BLaER1 (cell line): ENCODE data around the gene TYROBP.
"Not testable (repeated sequence)": the region's sequence is repeated elsewhere in the genome, so short reads cannot be mapped to it uniquely, and the experiment has no call there.

Experiments
- H3K27ac ChIP-seq: shearing (Covaris generic); formaldehyde crosslinking; 2 replicates; pipeline ENCODE4 v1.8.1; 2022
- H3K27me3 ChIP-seq: shearing (Covaris generic); formaldehyde crosslinking; 2 replicates; pipeline ENCODE4 v1.8.1; 2022
- H3K36me3 ChIP-seq: shearing (Covaris generic); formaldehyde crosslinking; 2 replicates; pipeline ENCODE4 v1.8.1; 2022
- H3K4me1 ChIP-seq: shearing (Covaris generic); formaldehyde crosslinking; 2 replicates; pipeline ENCODE4 v1.8.1; 2022
- H3K4me2 ChIP-seq: shearing (Covaris generic); formaldehyde crosslinking; 2 replicates; pipeline ENCODE4 v1.8.1; 2022
- H3K4me3 ChIP-seq: shearing (Covaris generic); formaldehyde crosslinking; 2 replicates; pipeline ENCODE4 v1.8.1; 2022
- H3K9ac ChIP-seq: shearing (Covaris generic); formaldehyde crosslinking; 2 replicates; pipeline ENCODE4 v1.8.1; 2022
- H3K9me3 ChIP-seq: shearing (Covaris generic); formaldehyde crosslinking; 2 replicates; pipeline ENCODE4 v1.8.1; 2022
- H4K20me1 ChIP-seq: shearing (Covaris generic); formaldehyde crosslinking; 2 replicates; pipeline ENCODE4 v1.8.1; 2022
- Cebpa-rat ChIP-seq: shearing (Covaris generic); IDR thresholded peaks from 2 replicates; pipeline ENCODE4 v1.8.1; 2022

Gene TYROBP

GRCh38 chr19:35908010-35908441 lies at the start of gene TYROBP:
Gene TYROBP, minus strand, starts transcription at chr19:35908295. Its CDS starts 67 bp downstream, at chr19:35908228.
- Histone ChIP-seq H3K9me3 (no peaks in the 10 kb centered on the region), H3K27ac (peak within 1 kb of the TSS; percentile 98), H3K9ac (peak within 1 kb of the TSS; percentile 58; the same call in 1 of the 2 replicates), H3K27me3 (no peaks in the 10 kb centered on the region), H3K4me1 (peaks cover 85% of the 10 kb centered on the region), H3K4me2 (peak within 1 kb of the TSS; percentile 98), H3K36me3 (no peaks in the 10 kb centered on the region), H3K4me3 (0 out of 2 replicates have a peak within 1 kb of the TSS, but pooled peaks have one; percentile 3), H4K20me1 (no peaks in the 10 kb centered on the region)
- no peak for TF ChIP-seq Cebpa-rat

- H3K4me2 ChIP-seq, H3K36me3 ChIP-seq, H4K20me1 ChIP-seq, H3K27me3 ChIP-seq, H3K9me3 ChIP-seq, H3K27ac ChIP-seq, H3K4me3 ChIP-seq, H3K9ac ChIP-seq: not testable (repeated sequence)
- peaks cover 21% of the 10 kb centered on the region for H3K4me1 ChIP-seq
Observed at GRCh38 chr19:35957411-35957810, 49.3 kb upstream of the TYROBP start.

GRCh38 chr19:35955881-35956634 lies 48.0 kb upstream of the TYROBP start:
- H4K20me1 ChIP-seq: no peaks in the 10 kb centered on the region
- H3K9me3 ChIP-seq: peaks cover 7% of the 10 kb centered on the region
- no peaks in the 10 kb centered on the region for H3K36me3 ChIP-seq
- H3K4me2 ChIP-seq: no peak overlapping the region
- H3K27ac ChIP-seq: no peak overlapping the region
- TF ChIP-seq Cebpa-rat: no peak
- no peaks in the 10 kb centered on the region for H3K27me3 ChIP-seq
- no peak overlapping the region for H3K4me3 ChIP-seq
- no peak overlapping the region for H3K9ac ChIP-seq
- peaks cover 25% of the 10 kb centered on the region for H3K4me1 ChIP-seq

GRCh38 chr19:35949131-35949530 lies 41.0 kb upstream of the TYROBP start:
- Histone ChIP-seq H3K9ac (no peak overlapping the region), H3K27me3 (no peaks in the 10 kb centered on the region), H3K36me3 (no peaks in the 10 kb centered on the region), H3K27ac (no peak overlapping the region), H3K4me1 (peaks cover 29% of the 10 kb centered on the region), H4K20me1 (peaks cover 10% of the 10 kb centered on the region; the same call in 1 of the 2 replicates), H3K9me3 (no peaks in the 10 kb centered on the region), H3K4me3 (no peak overlapping the region), H3K4me2 (no peak overlapping the region)
- TF ChIP-seq Cebpa-rat: no peak

- Histone ChIP-seq H3K9ac (no peak overlapping the region), H3K4me2 (no peak overlapping the region), H3K27me3 (no peaks in the 10 kb centered on the region), H3K36me3 (no peaks in the 10 kb centered on the region), H3K4me1 (0 out of 2 replicates have a peak, but pooled peaks cover 8% of the 10 kb centered on the region), H3K4me3 (no peak overlapping the region), H3K27ac (no peak overlapping the region), H4K20me1 (peaks cover 11% of the 10 kb centered on the region; the same call in 1 of the 2 replicates), H3K9me3 (no peaks in the 10 kb centered on the region)
- TF ChIP-seq Cebpa-rat: no peak
Observed at GRCh38 chr19:35946203-35946602, 38.1 kb upstream of the TYROBP start.

- no peak overlapping the region for H3K27ac ChIP-seq
- 0 out of 2 replicates have a peak, but pooled peaks cover 3% of the 10 kb centered on the region for H3K36me3 ChIP-seq
- H4K20me1 ChIP-seq: peaks cover 14% of the 10 kb centered on the region
- no peak overlapping the region for H3K4me3 ChIP-seq
- no peak for TF ChIP-seq Cebpa-rat
- no peaks in the 10 kb centered on the region for H3K9me3 ChIP-seq
- no peak overlapping the region for H3K4me2 ChIP-seq
- H3K27me3 ChIP-seq: no peaks in the 10 kb centered on the region
- no peak overlapping the region for H3K9ac ChIP-seq
- H3K4me1 ChIP-seq: no peaks in the 10 kb centered on the region
Observed at GRCh38 chr19:35945121-35945790, 37.2 kb upstream of the TYROBP start.

GRCh38 chr19:35944556-35944955 lies 36.5 kb upstream of the TYROBP start:
- Histone ChIP-seq H3K27me3 (no peaks in the 10 kb centered on the region), H3K9ac (no peak overlapping the region), H3K4me1 (no peaks in the 10 kb centered on the region), H3K4me3 (no peak overlapping the region), H3K4me2 (no peak overlapping the region), H3K9me3 (no peaks in the 10 kb centered on the region), H3K27ac (no peak overlapping the region), H4K20me1 (peaks cover 21% of the 10 kb centered on the region), H3K36me3 (0 out of 2 replicates have a peak, but pooled peaks cover 7% of the 10 kb centered on the region)
- no peak for TF ChIP-seq Cebpa-rat

GRCh38 chr19:35943321-35944301 lies 35.5 kb upstream of the TYROBP start:
- Histone ChIP-seq H3K27me3 (no peaks in the 10 kb centered on the region), H3K36me3 (0 out of 2 replicates have a peak, but pooled peaks cover 9% of the 10 kb centered on the region), H3K9ac (no peak overlapping the region), H3K9me3 (no peaks in the 10 kb centered on the region), H3K4me2 (no peak overlapping the region), H3K4me1 (no peaks in the 10 kb centered on the region), H3K27ac (no peak overlapping the region), H4K20me1 (peaks cover 30% of the 10 kb centered on the region), H3K4me3 (no peak overlapping the region)
- TF ChIP-seq Cebpa-rat: no peak

GRCh38 chr19:35942235-35942634 lies 34.1 kb upstream of the TYROBP start:
- TF ChIP-seq Cebpa-rat: no peak
- H3K27ac ChIP-seq: no peak overlapping the region
- peaks cover 12% of the 10 kb centered on the region; the same call in 1 of the 2 replicates for H3K27me3 ChIP-seq

More at GRCh38 chr19:35942235-35942634, 34.1 kb upstream of the TYROBP start:
- Histone ChIP-seq H3K36me3 (0 out of 2 replicates have a peak, but pooled peaks cover 9% of the 10 kb centered on the region), H3K4me1 (peaks cover 10% of the 10 kb centered on the region), H3K4me2 (no peak overlapping the region), H3K9ac (no peak overlapping the region), H4K20me1 (peaks cover 44% of the 10 kb centered on the region), H3K4me3 (no peak overlapping the region), H3K9me3 (no peaks in the 10 kb centered on the region)
